Lower leg skin (tissue), 4 donors: ENCODE data around the gene PROM1. TPM values are rescaled to one million over a fixed set of nuclear protein-coding genes. Genes with fewer than 3 reads are reported as not detected.
A peak's percentile ranks its signal among the peaks of the same experiment; 100 is the strongest.

Source experiments
- DNase-seq, 2 donors: peaks; one replicate each; pipeline ENCODE4 v3.0.0-alpha.2; 2019; ENCODE audit warnings: low spot score in 2 of 2
- H3K4me3 ChIP-seq: fragments of 200-600 bp; sonication (generic); 2 replicates; pipeline ENCODE4 v1.5.1; 2017; ENCODE audit warnings: mild to moderate bottlenecking, low read depth; ENCODE audit not compliant: poor library complexity, severe bottlenecking
- POLR2A ChIP-seq, 2 donors: fragments of 450-650 bp; IDR thresholded peaks; one replicate each; pipeline ENCODE4 v1.6.1; 2016 to 2017; ENCODE audit warnings: antibody characterized with exemption in 2 of 2, mild to moderate bottlenecking in 1 of 2, moderate library complexity in 1 of 2
- WGBS, 2 donors: methylation state at CpG; one replicate each; pipeline ENCODE4 v1.1.5; 2018; 5-methylcytosine and 5-hydroxymethylcytosine counted together
- intact Hi-C: fragments of 100-400 bp; cut with DNase I; formaldehyde crosslinking; loops from one replicate; pipeline ENCODE4 v1.15.0; 2023; ENCODE audit warnings: low total_unique reads
- total RNA-seq, 4 donors: library from RNA; depleted of rRNA; stranded (reverse); fragments of >200 nt; gene quantifications; one replicate each; pipeline ENCODE4 v1.1.0, GENCODE V29; 2016
- TF ChIP-seq, protein P1 (sequence below), 3 donors: fragments of 450-650 bp; IDR thresholded peaks; one replicate each; pipeline ENCODE4 v1.5.1; 2016; ENCODE audit warnings: antibody characterized with exemption in 3 of 3, mild to moderate bottlenecking in 3 of 3, moderate library complexity in 2 of 3

Gene PROM1
- total RNA-seq, 4 donors from 2014 or later = 1.3 to 7.6 (median 2.9) TPM

DNA sequence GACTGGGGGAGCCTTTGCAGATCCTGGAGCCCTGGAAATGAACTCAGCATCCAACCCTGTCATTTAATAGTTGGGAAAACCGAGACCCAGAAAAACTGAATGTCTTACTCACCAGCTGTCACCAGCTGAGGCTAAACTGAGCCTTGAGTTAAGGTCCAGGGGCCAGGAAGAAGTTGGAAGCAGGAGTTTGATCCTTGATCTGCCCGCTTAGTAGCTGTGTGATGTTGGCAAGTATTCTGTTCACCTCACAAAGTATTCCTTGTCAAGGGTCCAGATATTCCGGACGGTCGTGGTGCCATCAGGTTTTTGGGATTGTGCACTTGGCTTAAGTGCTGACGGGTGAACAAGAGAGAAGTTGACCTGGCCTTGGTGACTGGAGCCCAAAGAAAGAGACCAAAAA is 30.7 kb upstream of the PROM1 start:
- TF ChIP-seq, protein P1, sequence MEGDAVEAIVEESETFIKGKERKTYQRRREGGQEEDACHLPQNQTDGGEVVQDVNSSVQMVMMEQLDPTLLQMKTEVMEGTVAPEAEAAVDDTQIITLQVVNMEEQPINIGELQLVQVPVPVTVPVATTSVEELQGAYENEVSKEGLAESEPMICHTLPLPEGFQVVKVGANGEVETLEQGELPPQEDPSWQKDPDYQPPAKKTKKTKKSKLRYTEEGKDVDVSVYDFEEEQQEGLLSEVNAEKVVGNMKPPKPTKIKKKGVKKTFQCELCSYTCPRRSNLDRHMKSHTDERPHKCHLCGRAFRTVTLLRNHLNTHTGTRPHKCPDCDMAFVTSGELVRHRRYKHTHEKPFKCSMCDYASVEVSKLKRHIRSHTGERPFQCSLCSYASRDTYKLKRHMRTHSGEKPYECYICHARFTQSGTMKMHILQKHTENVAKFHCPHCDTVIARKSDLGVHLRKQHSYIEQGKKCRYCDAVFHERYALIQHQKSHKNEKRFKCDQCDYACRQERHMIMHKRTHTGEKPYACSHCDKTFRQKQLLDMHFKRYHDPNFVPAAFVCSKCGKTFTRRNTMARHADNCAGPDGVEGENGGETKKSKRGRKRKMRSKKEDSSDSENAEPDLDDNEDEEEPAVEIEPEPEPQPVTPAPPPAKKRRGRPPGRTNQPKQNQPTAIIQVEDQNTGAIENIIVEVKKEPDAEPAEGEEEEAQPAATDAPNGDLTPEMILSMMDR (IDR thresholded peaks at IDR 0.05) = no peak
- no peak for TF ChIP-seq POLR2A (IDR thresholded peaks at IDR 0.05)
- intact Hi-C loops = no loop called here
- peak in 1 of 2 donors; percentile 75 for DNase-seq
- WGBS, 2 donors = 89 to 90% methylated on average over 6 of the region's 6 CpGs
- no peak overlapping the region for H3K4me3 ChIP-seq

GRCh38 chr4:16113741-16114140 is 29.9 kb upstream of the PROM1 start:
- intact Hi-C loops = no loop called here
- DNase-seq = no peak
- no peak overlapping the region for H3K4me3 ChIP-seq
- 76 to 88% methylated on average over 3 of the region's 3 CpGs for WGBS, 2 donors
- TF ChIP-seq, protein P1 (IDR thresholded peaks at IDR 0.05) = no peak
- no peak for TF ChIP-seq POLR2A (IDR thresholded peaks at IDR 0.05)

GRCh38 chr4:16111533-16111932 is 27.7 kb upstream of the PROM1 start:
- TF ChIP-seq POLR2A (IDR thresholded peaks at IDR 0.05) = no peak
- TF ChIP-seq, protein P1 (IDR thresholded peaks at IDR 0.05) = no peak

GRCh38 chr4:16110661-16111290 is 27.0 kb upstream of the PROM1 start:
- 75 to 82% methylated on average over 3 of the region's 3 CpGs for WGBS, 2 donors

More at GRCh38 chr4:16111533-16111932, 27.7 kb upstream of the PROM1 start:
- intact Hi-C loops = no loop called here
- 81 to 83% methylated on average over 5 of the region's 5 CpGs for WGBS, 2 donors
- no peak overlapping the region for H3K4me3 ChIP-seq
- DNase-seq = no peak

DNA sequence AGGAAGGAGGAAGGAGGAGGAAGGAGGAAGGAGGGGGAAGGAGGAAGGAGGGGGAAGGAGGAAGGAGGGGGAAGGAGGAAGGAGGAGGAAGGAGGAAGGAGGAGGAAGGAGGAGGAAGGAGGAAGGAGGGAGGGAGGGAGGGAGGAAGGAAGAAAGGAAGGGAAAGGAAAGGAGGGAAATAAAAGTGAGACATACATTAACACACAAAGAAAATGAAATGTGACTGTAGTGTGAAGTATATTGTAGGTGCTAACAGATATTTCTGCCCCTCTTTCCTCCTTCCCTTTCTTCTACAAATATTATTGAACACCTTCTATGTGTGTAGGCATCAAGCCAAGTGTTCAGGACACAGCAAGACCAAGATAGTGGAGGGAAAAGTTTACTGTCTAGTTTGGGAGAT is 26.4 kb upstream of the PROM1 start:
- intact Hi-C loops = no loop called here
- H3K4me3 ChIP-seq = no peak overlapping the region
- no peak for DNase-seq
- no peak for TF ChIP-seq POLR2A (IDR thresholded peaks at IDR 0.05)
- TF ChIP-seq, protein P1 (IDR thresholded peaks at IDR 0.05) = no peak

More at GRCh38 chr4:16110661-16111290, 27.0 kb upstream of the PROM1 start:
- no peak for DNase-seq
- intact Hi-C loops = no loop called here
- TF ChIP-seq, protein P1 (IDR thresholded peaks at IDR 0.05) = no peak
- H3K4me3 ChIP-seq = no peak overlapping the region

DNA sequence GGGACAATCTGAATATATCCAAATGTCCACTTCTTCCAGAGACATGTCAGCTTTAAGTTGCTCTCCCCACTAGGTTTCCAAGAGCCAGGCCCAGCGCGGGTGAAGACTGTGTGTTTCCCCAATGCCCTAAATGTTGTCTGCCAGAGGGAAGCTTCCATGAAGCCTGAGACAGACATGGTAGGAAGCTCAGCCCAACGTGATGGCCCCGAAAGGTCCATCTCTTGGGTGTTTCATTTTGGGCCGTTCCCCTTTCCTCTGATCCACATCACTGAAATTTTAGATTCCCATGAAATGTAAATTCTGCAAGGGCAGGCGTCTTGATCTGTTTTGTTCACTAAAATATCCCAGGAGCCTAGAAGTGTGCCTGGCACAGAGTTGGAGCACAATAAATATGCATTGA is 25.4 kb upstream of the PROM1 start:
- no peak for DNase-seq
- intact Hi-C loops = no loop called here
- WGBS, 2 donors = 93 to 95% methylated on average over 6 of the region's 6 CpGs
- TF ChIP-seq, protein P1 (IDR thresholded peaks at IDR 0.05) = no peak
- no peak for TF ChIP-seq POLR2A (IDR thresholded peaks at IDR 0.05)
- no peak overlapping the region for H3K4me3 ChIP-seq
